ENCODE data around the gene SLC22A14.
"Not testable (repeated sequence)": the region's sequence is repeated elsewhere in the genome, so short reads cannot be mapped to it uniquely, and the experiment has no call there.

DNA sequence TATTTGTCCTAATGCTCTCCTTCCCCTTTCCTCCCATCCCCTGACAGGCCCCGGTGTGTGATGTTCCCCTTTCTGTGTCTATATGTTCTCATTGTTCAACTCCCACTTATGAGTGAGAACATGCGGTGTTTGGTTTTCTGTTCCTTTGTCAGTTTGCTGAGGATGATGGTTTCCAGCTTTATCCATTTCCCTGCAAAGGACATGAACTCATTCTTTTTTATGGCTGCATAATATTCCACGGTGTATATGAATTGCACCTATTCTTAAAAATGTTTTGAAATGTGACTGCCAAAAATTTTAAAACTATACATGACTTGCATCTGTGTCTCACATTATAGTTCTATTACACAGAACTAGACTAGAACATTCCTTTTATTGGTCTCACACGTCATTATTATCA, 38.5 kb downstream of the SLC22A14 start:
- TF ChIP-seq ETV6 (CRISPR knock-in tag; IDR thresholded peaks at IDR 0.05); ZNF512 (CRISPR knock-in tag; IDR thresholded peaks at IDR 0.05; ENCODE audit: borderline replicate concordance); ATF3 (CRISPR knock-in tag; conservative IDR thresholded peaks at IDR 0.05); ZNF423 (CRISPR knock-in tag; IDR thresholded peaks at IDR 0.05); ZNF121 (CRISPR knock-in tag; IDR thresholded peaks at IDR 0.05); RELA (CRISPR knock-in tag; IDR thresholded peaks at IDR 0.05; ENCODE audit: borderline replicate concordance); SMAD3 (CRISPR knock-in tag; IDR thresholded peaks at IDR 0.05; ENCODE audit: borderline replicate concordance): not testable (repeated sequence)
- TF ChIP-seq, protein P1, sequence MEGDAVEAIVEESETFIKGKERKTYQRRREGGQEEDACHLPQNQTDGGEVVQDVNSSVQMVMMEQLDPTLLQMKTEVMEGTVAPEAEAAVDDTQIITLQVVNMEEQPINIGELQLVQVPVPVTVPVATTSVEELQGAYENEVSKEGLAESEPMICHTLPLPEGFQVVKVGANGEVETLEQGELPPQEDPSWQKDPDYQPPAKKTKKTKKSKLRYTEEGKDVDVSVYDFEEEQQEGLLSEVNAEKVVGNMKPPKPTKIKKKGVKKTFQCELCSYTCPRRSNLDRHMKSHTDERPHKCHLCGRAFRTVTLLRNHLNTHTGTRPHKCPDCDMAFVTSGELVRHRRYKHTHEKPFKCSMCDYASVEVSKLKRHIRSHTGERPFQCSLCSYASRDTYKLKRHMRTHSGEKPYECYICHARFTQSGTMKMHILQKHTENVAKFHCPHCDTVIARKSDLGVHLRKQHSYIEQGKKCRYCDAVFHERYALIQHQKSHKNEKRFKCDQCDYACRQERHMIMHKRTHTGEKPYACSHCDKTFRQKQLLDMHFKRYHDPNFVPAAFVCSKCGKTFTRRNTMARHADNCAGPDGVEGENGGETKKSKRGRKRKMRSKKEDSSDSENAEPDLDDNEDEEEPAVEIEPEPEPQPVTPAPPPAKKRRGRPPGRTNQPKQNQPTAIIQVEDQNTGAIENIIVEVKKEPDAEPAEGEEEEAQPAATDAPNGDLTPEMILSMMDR (IDR thresholded peaks at IDR 0.05) = not testable (repeated sequence)
- TF ChIP-seq, protein P2, sequence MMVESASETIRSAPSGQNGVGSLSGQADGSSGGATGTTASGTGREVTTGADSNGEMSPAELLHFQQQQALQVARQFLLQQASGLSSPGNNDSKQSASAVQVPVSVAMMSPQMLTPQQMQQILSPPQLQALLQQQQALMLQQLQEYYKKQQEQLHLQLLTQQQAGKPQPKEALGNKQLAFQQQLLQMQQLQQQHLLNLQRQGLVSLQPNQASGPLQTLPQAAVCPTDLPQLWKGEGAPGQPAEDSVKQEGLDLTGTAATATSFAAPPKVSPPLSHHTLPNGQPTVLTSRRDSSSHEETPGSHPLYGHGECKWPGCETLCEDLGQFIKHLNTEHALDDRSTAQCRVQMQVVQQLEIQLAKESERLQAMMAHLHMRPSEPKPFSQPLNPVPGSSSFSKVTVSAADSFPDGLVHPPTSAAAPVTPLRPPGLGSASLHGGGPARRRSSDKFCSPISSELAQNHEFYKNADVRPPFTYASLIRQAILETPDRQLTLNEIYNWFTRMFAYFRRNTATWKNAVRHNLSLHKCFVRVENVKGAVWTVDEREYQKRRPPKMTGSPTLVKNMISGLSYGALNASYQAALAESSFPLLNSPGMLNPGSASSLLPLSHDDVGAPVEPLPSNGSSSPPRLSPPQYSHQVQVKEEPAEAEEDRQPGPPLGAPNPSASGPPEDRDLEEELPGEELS (CRISPR knock-in tag; IDR thresholded peaks at IDR 0.05) = not testable (repeated sequence)
- TF ChIP-seq, protein P3, sequence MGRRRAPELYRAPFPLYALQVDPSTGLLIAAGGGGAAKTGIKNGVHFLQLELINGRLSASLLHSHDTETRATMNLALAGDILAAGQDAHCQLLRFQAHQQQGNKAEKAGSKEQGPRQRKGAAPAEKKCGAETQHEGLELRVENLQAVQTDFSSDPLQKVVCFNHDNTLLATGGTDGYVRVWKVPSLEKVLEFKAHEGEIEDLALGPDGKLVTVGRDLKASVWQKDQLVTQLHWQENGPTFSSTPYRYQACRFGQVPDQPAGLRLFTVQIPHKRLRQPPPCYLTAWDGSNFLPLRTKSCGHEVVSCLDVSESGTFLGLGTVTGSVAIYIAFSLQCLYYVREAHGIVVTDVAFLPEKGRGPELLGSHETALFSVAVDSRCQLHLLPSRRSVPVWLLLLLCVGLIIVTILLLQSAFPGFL (CRISPR knock-in tag; IDR thresholded peaks at IDR 0.05; ENCODE audit: borderline replicate concordance) = not testable (repeated sequence)
